ENCODE measurements around the gene ASPHD2.

ASPHD2 gene

DNA sequence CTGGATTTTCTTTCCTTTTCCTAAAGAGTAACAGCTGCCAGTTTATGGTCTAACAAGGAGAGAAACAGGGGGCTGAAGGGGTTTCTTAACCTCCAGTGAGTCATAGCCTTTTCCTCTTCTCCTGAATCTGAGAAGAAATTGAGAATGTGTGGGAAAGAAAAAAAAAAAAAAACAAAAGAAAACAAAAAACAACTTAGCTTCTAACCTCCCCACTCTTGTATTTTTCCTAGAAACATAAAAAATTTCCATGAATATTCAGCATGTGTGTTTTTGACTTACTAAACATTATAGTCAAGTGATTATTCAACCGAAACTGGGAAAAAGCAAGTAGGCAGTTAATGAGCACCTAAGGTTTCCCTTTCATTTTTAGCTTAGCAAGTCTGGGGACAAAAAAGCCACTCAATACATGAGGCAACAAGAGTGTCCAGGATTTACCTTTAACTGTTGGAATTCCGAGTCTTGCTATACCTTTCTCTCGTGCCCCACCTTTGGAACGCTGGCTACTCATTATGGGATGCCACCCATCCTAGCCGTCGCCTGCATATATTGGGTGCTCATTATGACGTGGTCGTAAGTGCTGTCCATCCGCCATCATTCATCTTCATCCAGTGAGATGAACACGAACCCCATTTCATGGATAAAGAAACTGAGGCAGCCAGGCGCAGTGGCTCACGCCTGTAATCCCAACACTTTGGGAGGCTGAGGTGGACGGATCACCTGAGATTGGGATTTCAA is 2.4 kb downstream of the ASPHD2 start:
- H3K9ac ChIP-seq (ENCODE audit: low read depth, low read length, poor library complexity), result no peak overlapping the region
- no peak overlapping the region for H2BK5ac ChIP-seq (ENCODE audit: low read length)
- H3K23ac ChIP-seq (ENCODE audit: low read depth, low read length, poor library complexity), result no peak overlapping the region
- WGBS, 2 donors (ENCODE audit: extremely low coverage in 2 of 2, insufficient read length in 2 of 2, insufficient replicate concordance in 1 of 2), result no CpG with 5 or more reads among the region's 13 CpGs
- peaks cover 6% of the 10 kb centered on the region for H3K79me1 ChIP-seq (ENCODE audit: low read depth, low read length)
- H4K8ac ChIP-seq (ENCODE audit: low read depth, low read length), result no peak overlapping the region
- H2BK12ac ChIP-seq (ENCODE audit: low read length), result no peak overlapping the region
- DNase-seq (ENCODE audit: low spot score), result no peak
- H3K36me3 ChIP-seq (replicated peaks in 1 of 2; ENCODE audit: control insufficient read depth in 2 of 2, insufficient read depth in 2 of 2, low read length in 2 of 2), result peaks cover 15 to 17% of the 10 kb centered on the region in 2 donors
- peaks cover 0 to 26% (median 10%) of the 10 kb centered on the region in 3 experiments for H3K27me3 ChIP-seq (ENCODE audit: control insufficient read depth in 3 of 3, insufficient read depth in 3 of 3, low read depth in 1 of 3, low read length in 3 of 3)
- H2BK120ac ChIP-seq (ENCODE audit: low read depth, low read length), result no peak overlapping the region
- peaks cover 29% of the 10 kb centered on the region in 2 donors for H3K4me1 ChIP-seq (ENCODE audit: control insufficient read depth in 2 of 2, insufficient read depth in 1 of 2, low read depth in 1 of 2, low read length in 2 of 2)
- no peak overlapping the region for H2AK5ac ChIP-seq (ENCODE audit: low read depth, low read length)
- H3K4ac ChIP-seq (ENCODE audit: low read length), result no peak overlapping the region
- H3K27ac ChIP-seq (replicated peaks; ENCODE audit: low read length), result peak overlapping the region; percentile 8
- no peak overlapping the region for H3K4me2 ChIP-seq (ENCODE audit: insufficient read depth, low read length, poor library complexity, severe bottlenecking)
- peak overlapping the region in 1 of 2 donors; percentile 58 for H3K4me3 ChIP-seq (ENCODE audit: low read length in 2 of 2)
- no peak overlapping the region for H3K14ac ChIP-seq (ENCODE audit: low read length)
- H4K91ac ChIP-seq (ENCODE audit: low read depth, low read length, poor library complexity), result no peak overlapping the region
- no peak overlapping the region for H2BK15ac ChIP-seq (ENCODE audit: low read length)
- no peak overlapping the region for H3K18ac ChIP-seq (ENCODE audit: low read length)
- peak overlapping the region; percentile 4 for H2AFZ ChIP-seq (ENCODE audit: low read length)
- H3K9me3 ChIP-seq (replicated peaks in 1 of 2; ENCODE audit: control insufficient read depth in 2 of 2, insufficient read depth in 1 of 2, low read depth in 1 of 2, low read length in 2 of 2), result no peaks in the 10 kb centered on the region

- Histone ChIP-seq H3K79me1 (ENCODE audit: low read depth, low read length) (peaks cover 7% of the 10 kb centered on the region), H4K91ac (ENCODE audit: low read depth, low read length, poor library complexity) (no peak overlapping the region)
- WGBS, 2 donors (ENCODE audit: extremely low coverage in 2 of 2, insufficient read length in 2 of 2, insufficient replicate concordance in 1 of 2), result no CpG with 5 or more reads among the region's 3 CpGs
These were observed 3.7 kb downstream of the ASPHD2 start for GRCh38 chr22:26432619-26433311.

DNA sequence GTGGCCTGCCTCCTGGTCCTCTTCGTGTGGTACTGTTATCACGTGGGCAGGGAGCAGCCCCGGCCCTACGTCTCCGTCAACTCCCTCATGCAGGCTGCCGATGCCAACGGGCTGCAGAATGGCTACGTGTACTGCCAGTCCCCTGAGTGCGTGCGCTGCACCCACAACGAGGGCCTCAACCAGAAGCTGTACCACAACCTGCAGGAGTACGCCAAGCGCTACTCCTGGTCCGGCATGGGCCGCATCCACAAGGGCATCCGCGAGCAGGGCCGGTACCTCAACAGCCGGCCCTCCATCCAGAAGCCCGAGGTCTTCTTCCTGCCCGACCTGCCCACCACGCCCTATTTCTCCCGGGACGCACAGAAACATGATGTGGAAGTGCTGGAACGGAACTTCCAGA is 4.7 kb downstream of the ASPHD2 start:
- H4K91ac ChIP-seq (ENCODE audit: low read depth, low read length, poor library complexity), result no peak overlapping the region
- no CpG with 5 or more reads among the region's 25 CpGs for WGBS, 2 donors (ENCODE audit: extremely low coverage in 2 of 2, insufficient read length in 2 of 2, insufficient replicate concordance in 1 of 2)
- H3K27ac ChIP-seq (replicated peaks; ENCODE audit: low read length), result no peak overlapping the region
- H2AK5ac ChIP-seq (ENCODE audit: low read depth, low read length), result peak overlapping the region; percentile 40
- peaks cover 17 to 21% of the 10 kb centered on the region in 2 donors for H3K36me3 ChIP-seq (replicated peaks in 1 of 2; ENCODE audit: control insufficient read depth in 2 of 2, insufficient read depth in 2 of 2, low read length in 2 of 2)
- no peak overlapping the region for H4K8ac ChIP-seq (ENCODE audit: low read depth, low read length)
- H3K4me1 ChIP-seq (ENCODE audit: control insufficient read depth in 2 of 2, insufficient read depth in 1 of 2, low read depth in 1 of 2, low read length in 2 of 2), result peaks cover 26% of the 10 kb centered on the region in 2 donors
- H3K4me3 ChIP-seq (ENCODE audit: low read length in 2 of 2), result peak overlapping the region in 1 of 2 donors; percentile 2
- H3K27me3 ChIP-seq (ENCODE audit: control insufficient read depth in 3 of 3, insufficient read depth in 3 of 3, low read depth in 1 of 3, low read length in 3 of 3), result peaks cover 0 to 9% (median 4%) of the 10 kb centered on the region in 3 experiments
- no peak for DNase-seq (ENCODE audit: low spot score)
- peaks cover 7% of the 10 kb centered on the region for H3K79me1 ChIP-seq (ENCODE audit: low read depth, low read length)
- H3K4me2 ChIP-seq (ENCODE audit: insufficient read depth, low read length, poor library complexity, severe bottlenecking), result no peak overlapping the region
- no peak overlapping the region for H3K14ac ChIP-seq (ENCODE audit: low read length)
- H2AFZ ChIP-seq (ENCODE audit: low read length), result no peak overlapping the region
- H2BK12ac ChIP-seq (ENCODE audit: low read length), result no peak overlapping the region
- no peak overlapping the region for H2BK120ac ChIP-seq (ENCODE audit: low read depth, low read length)
- H2BK5ac ChIP-seq (ENCODE audit: low read length), result peak overlapping the region; percentile 68
- H3K9ac ChIP-seq (ENCODE audit: low read depth, low read length, poor library complexity), result peak overlapping the region; percentile 38
- no peaks in the 10 kb centered on the region for H3K9me3 ChIP-seq (replicated peaks in 1 of 2; ENCODE audit: control insufficient read depth in 2 of 2, insufficient read depth in 1 of 2, low read depth in 1 of 2, low read length in 2 of 2)
- H3K4ac ChIP-seq (ENCODE audit: low read length), result no peak overlapping the region
- H3K18ac ChIP-seq (ENCODE audit: low read length), result no peak overlapping the region
- peak overlapping the region; percentile 20 for H3K23ac ChIP-seq (ENCODE audit: low read depth, low read length, poor library complexity)
- no peak overlapping the region for H2BK15ac ChIP-seq (ENCODE audit: low read length)

More at GRCh38 chr22:26432619-26433311, 3.7 kb downstream of the ASPHD2 start:
- H3K9me3 ChIP-seq (replicated peaks in 1 of 2; ENCODE audit: control insufficient read depth in 2 of 2, insufficient read depth in 1 of 2, low read depth in 1 of 2, low read length in 2 of 2), result no peaks in the 10 kb centered on the region
- no peak overlapping the region for H3K4me2 ChIP-seq (ENCODE audit: insufficient read depth, low read length, poor library complexity, severe bottlenecking)
- no peak overlapping the region for H3K14ac ChIP-seq (ENCODE audit: low read length)
- no peak overlapping the region for H4K8ac ChIP-seq (ENCODE audit: low read depth, low read length)
- peaks cover 0 to 17% (median 10%) of the 10 kb centered on the region in 3 experiments for H3K27me3 ChIP-seq (ENCODE audit: control insufficient read depth in 3 of 3, insufficient read depth in 3 of 3, low read depth in 1 of 3, low read length in 3 of 3)
- no peak overlapping the region for H2AFZ ChIP-seq (ENCODE audit: low read length)
- H3K18ac ChIP-seq (ENCODE audit: low read length), result no peak overlapping the region
- H2BK15ac ChIP-seq (ENCODE audit: low read length), result no peak overlapping the region
- H3K4ac ChIP-seq (ENCODE audit: low read length), result no peak overlapping the region
- peaks cover 29% of the 10 kb centered on the region in 2 donors for H3K4me1 ChIP-seq (ENCODE audit: control insufficient read depth in 2 of 2, insufficient read depth in 1 of 2, low read depth in 1 of 2, low read length in 2 of 2)
- no peak overlapping the region for H2BK12ac ChIP-seq (ENCODE audit: low read length)
- H2BK5ac ChIP-seq (ENCODE audit: low read length), result peak overlapping the region; percentile 68
- peak overlapping the region; percentile 60 for H3K27ac ChIP-seq (replicated peaks; ENCODE audit: low read length)
- H3K4me3 ChIP-seq (ENCODE audit: low read length in 2 of 2), result no peak overlapping the region
- no peak overlapping the region for H2BK120ac ChIP-seq (ENCODE audit: low read depth, low read length)
- H3K9ac ChIP-seq (ENCODE audit: low read depth, low read length, poor library complexity), result no peak overlapping the region
- H3K23ac ChIP-seq (ENCODE audit: low read depth, low read length, poor library complexity), result no peak overlapping the region
- no peak overlapping the region for H2AK5ac ChIP-seq (ENCODE audit: low read depth, low read length)
- peaks cover 17 to 21% of the 10 kb centered on the region in 2 donors for H3K36me3 ChIP-seq (replicated peaks in 1 of 2; ENCODE audit: control insufficient read depth in 2 of 2, insufficient read depth in 2 of 2, low read length in 2 of 2)
- no peak for DNase-seq (ENCODE audit: low spot score)

Measured in neuronal stem cell (in vitro differentiated cells).